A673 (cell line): Measurements from ENCODE around the gene GSTM3.

Source experiments
- EZH2 ChIP-seq: fragments of 200-600 bp; sonication (generic); IDR thresholded peaks from 2 replicates; pipeline ENCODE4 v1.6.1; 2017; ENCODE audit warnings: borderline replicate concordance, low read depth, mild to moderate bottlenecking, mixed read lengths, antibody characterized with exemption, low read length; ENCODE audit not compliant: poor library complexity, severe bottlenecking
- TF ChIP-seq, protein P1 (sequence below): fragments of 300-800, 200-600 bp; sonication (generic); conservative IDR thresholded peaks from 2 replicates; pipeline ENCODE4 v1.5.1; 2017; ENCODE audit warnings: low read depth, mild to moderate bottlenecking, antibody characterized with exemption, low read length, moderate library complexity, mixed read lengths

DNA sequence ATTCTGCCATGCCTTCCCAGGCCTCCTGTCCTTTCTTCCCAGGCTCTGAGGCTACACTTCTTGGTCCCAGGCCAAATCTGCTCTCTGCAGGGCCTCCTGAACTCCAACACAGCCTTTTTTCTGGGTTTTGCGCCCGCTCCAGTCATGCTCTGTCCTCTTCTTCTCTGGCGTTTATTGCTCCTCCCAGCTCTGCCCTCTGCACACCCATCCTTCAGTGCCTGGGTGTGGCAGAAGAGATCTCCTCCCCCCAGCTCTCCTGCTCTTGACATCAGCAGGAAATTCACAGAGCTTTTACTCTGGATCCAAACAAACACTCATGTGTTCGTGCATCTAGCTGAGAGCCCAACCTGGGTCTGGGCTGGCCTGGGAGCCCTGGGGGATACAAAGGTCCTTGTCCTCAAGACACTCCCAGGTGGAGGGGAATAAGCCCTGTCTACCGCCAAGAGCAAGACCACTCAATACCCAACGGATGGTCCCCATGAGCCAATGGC is 45.7 kb upstream of the GSTM3 start:
- TF ChIP-seq EZH2, result no peak
- TF ChIP-seq, protein P1, sequence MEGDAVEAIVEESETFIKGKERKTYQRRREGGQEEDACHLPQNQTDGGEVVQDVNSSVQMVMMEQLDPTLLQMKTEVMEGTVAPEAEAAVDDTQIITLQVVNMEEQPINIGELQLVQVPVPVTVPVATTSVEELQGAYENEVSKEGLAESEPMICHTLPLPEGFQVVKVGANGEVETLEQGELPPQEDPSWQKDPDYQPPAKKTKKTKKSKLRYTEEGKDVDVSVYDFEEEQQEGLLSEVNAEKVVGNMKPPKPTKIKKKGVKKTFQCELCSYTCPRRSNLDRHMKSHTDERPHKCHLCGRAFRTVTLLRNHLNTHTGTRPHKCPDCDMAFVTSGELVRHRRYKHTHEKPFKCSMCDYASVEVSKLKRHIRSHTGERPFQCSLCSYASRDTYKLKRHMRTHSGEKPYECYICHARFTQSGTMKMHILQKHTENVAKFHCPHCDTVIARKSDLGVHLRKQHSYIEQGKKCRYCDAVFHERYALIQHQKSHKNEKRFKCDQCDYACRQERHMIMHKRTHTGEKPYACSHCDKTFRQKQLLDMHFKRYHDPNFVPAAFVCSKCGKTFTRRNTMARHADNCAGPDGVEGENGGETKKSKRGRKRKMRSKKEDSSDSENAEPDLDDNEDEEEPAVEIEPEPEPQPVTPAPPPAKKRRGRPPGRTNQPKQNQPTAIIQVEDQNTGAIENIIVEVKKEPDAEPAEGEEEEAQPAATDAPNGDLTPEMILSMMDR, result no peak
